ENCODE results near the gene PRDM5. TPM values are rescaled to one million over a fixed set of nuclear protein-coding genes. Genes with fewer than 3 reads are reported as not detected.

The PRDM5 gene
- polyA plus RNA-seq, 1 donor (not counting 4 experiments of a cell fraction or from before 2014, with no cell fraction given) = 3.6 TPM

- H3K9ac ChIP-seq (ENCODE audit: control insufficient read depth, extremely low read depth, insufficient read depth, low read length) = no peak overlapping the region
- dilution Hi-C loops (cut with MboI; ENCODE audit: extremely low pct_ligation_motif_present, low sequenced_read_pairs) = no loop called here
- no peaks in the 10 kb centered on the region for H3K27me3 ChIP-seq (ENCODE audit: control insufficient read depth, extremely low read depth, insufficient read depth, low read length)
- FAIRE-seq (no peak), DNase-seq (ENCODE audit: low read depth, low spot score) (no peak)
- H4K20me1 ChIP-seq (ENCODE audit: control insufficient read depth, extremely low read depth, insufficient read depth, low read length) = no peaks in the 10 kb centered on the region
- no peak overlapping the region for H3K27ac ChIP-seq (ENCODE audit: control insufficient read depth, insufficient read depth, low read length)
- TF ChIP-seq EZH2 (IDR thresholded peaks at IDR 0.05; ENCODE audit: low read length) = no peak
- TF ChIP-seq CTCF (optimal IDR thresholded peaks at IDR 0.05 in 1 of 3, IDR thresholded peaks at IDR 0.05 in 1 of 3, conservative IDR thresholded peaks at IDR 0.05 in 1 of 3; ENCODE audit: extremely low read depth in 1 of 3, insufficient read depth in 2 of 3, low read length in 3 of 3) = no peak
- H3K4me2 ChIP-seq (ENCODE audit: control insufficient read depth, extremely low read depth, insufficient read depth, low read depth, low read length) = no peak overlapping the region
- no peak overlapping the region for H2AFZ ChIP-seq (ENCODE audit: control insufficient read depth, low read length)
- no peaks in the 10 kb centered on the region for H3K79me2 ChIP-seq (ENCODE audit: control insufficient read depth, insufficient read depth, low read length)
- H3K4me3 ChIP-seq (ENCODE audit: control insufficient read depth in 2 of 3, extremely low read depth in 1 of 3, insufficient read depth in 2 of 3, low read depth in 1 of 3, low read length in 3 of 3) = no peak overlapping the region
- H3K9me3 ChIP-seq (ENCODE audit: control insufficient read depth, low read depth, low read length) = no peaks in the 10 kb centered on the region
- no peaks in the 10 kb centered on the region for H3K4me1 ChIP-seq (ENCODE audit: control insufficient read depth, extremely low read depth, insufficient read depth, low read length)
- no peaks in the 10 kb centered on the region for H3K36me3 ChIP-seq (ENCODE audit: control insufficient read depth in 2 of 2, extremely low read depth in 1 of 2, insufficient read depth in 2 of 2, low read length in 2 of 2)
- no peaks in the 10 kb centered on the region for H3K9me1 ChIP-seq (ENCODE audit: control insufficient read depth, extremely low read depth, insufficient read depth, low read length)
These were observed 83.1 kb downstream of the PRDM5 start for GRCh38 chr4:120839334-120839973.

GRCh38 chr4:120838784-120839183, 83.7 kb downstream of the PRDM5 start:
- Histone ChIP-seq H3K79me2 (ENCODE audit: control insufficient read depth, insufficient read depth, low read length) (no peaks in the 10 kb centered on the region), H3K4me2 (ENCODE audit: control insufficient read depth, extremely low read depth, insufficient read depth, low read depth, low read length) (no peak overlapping the region), H3K4me1 (ENCODE audit: control insufficient read depth, extremely low read depth, insufficient read depth, low read length) (no peaks in the 10 kb centered on the region), H3K9me3 (ENCODE audit: control insufficient read depth, low read depth, low read length) (no peaks in the 10 kb centered on the region), H3K9ac (ENCODE audit: control insufficient read depth, extremely low read depth, insufficient read depth, low read length) (no peak overlapping the region), H3K27me3 (ENCODE audit: control insufficient read depth, extremely low read depth, insufficient read depth, low read length) (no peaks in the 10 kb centered on the region), H3K36me3 (ENCODE audit: control insufficient read depth in 2 of 2, extremely low read depth in 1 of 2, insufficient read depth in 2 of 2, low read length in 2 of 2) (no peaks in the 10 kb centered on the region), H4K20me1 (ENCODE audit: control insufficient read depth, extremely low read depth, insufficient read depth, low read length) (no peaks in the 10 kb centered on the region), H3K27ac (ENCODE audit: control insufficient read depth, insufficient read depth, low read length) (no peak overlapping the region), H2AFZ (ENCODE audit: control insufficient read depth, low read length) (no peak overlapping the region), H3K9me1 (ENCODE audit: control insufficient read depth, extremely low read depth, insufficient read depth, low read length) (no peaks in the 10 kb centered on the region), H3K4me3 (ENCODE audit: control insufficient read depth in 2 of 3, extremely low read depth in 1 of 3, insufficient read depth in 2 of 3, low read depth in 1 of 3, low read length in 3 of 3) (no peak overlapping the region)
- TF ChIP-seq CTCF (optimal IDR thresholded peaks at IDR 0.05 in 1 of 3, IDR thresholded peaks at IDR 0.05 in 1 of 3, conservative IDR thresholded peaks at IDR 0.05 in 1 of 3; ENCODE audit: extremely low read depth in 1 of 3, insufficient read depth in 2 of 3, low read length in 3 of 3) (no peak), EZH2 (IDR thresholded peaks at IDR 0.05; ENCODE audit: low read length) (no peak)
- dilution Hi-C loops (cut with MboI; ENCODE audit: extremely low pct_ligation_motif_present, low sequenced_read_pairs) = no loop called here
- no peak for DNase-seq (ENCODE audit: low read depth, low spot score)
- FAIRE-seq = no peak

Measured in keratinocyte (primary cell).